Left lung (tissue), 10 donors: ENCODE data around the gene GOSR2. TPM values are rescaled to one million over a fixed set of nuclear protein-coding genes. Genes with fewer than 3 reads are reported as not detected.

ENCODE experiments used
- ATAC-seq: fragments of 200-7000 bp; cut with Tn5 transposase; one replicate; pipeline ENCODE4 v1.9.1; 2020; ENCODE audit warnings: moderate library complexity
- DNase-seq, 4 donors: peaks; one replicate each; pipeline ENCODE4 v3.0.0-alpha.2; 2013 to 2020
- H3K27ac ChIP-seq, 2 donors: fragments of 200-600 bp; sonication (generic) in 1 of 2; one replicate each; pipeline versions ENCODE4 v1.5.0 to v1.8.0; 2020 to 2021
- H3K27me3 ChIP-seq, 2 donors: fragments of 200-600 bp; sonication (generic) in 1 of 2; one replicate each; pipeline versions ENCODE4 v1.5.0 to v1.8.0; 2020 to 2021
- H3K36me3 ChIP-seq, 2 donors: fragments of 200-600 bp; sonication (generic) in 1 of 2; one replicate each; pipeline versions ENCODE4 v1.5.0 to v1.8.0; 2020 to 2021
- H3K4me1 ChIP-seq, 2 donors: fragments of 200-600 bp; one replicate each; pipeline ENCODE4 v1.8.0; 2021
- H3K4me3 ChIP-seq, 2 donors: fragments of 200-600 bp; sonication (generic) in 1 of 2; one replicate each; pipeline versions ENCODE4 v1.5.0 to v1.8.0; 2020 to 2021; ENCODE audit warnings: mild to moderate bottlenecking in 1 of 2
- H3K9me3 ChIP-seq, 2 donors: fragments of 200-600 bp; sonication (generic) in 1 of 2; one replicate each; pipeline versions ENCODE4 v1.5.0 to v1.8.0; 2020 to 2021
- intact Hi-C, 2 donors: fragments of 100-400 bp; cut with DNase I; formaldehyde crosslinking; loops; one replicate each; pipeline versions ENCODE4 v1.11.2 to v1.14.2; 2022
- polyA plus RNA-seq, 6 donors: library from polyadenylated mRNA; unstranded; fragments of 120-200 nt; gene quantifications; one replicate each; pipeline ENCODE4 v1.2.1, GENCODE V29; 2013; ENCODE audit not compliant: insufficient read length in 6 of 6
- total RNA-seq, 2 donors: library from RNA; stranded (reverse); fragmentation: NEBNext Ultra II Directional; extraction: Animal tissue kit (Norgen Biotek cat#: 25700); gene quantifications; one replicate each; pipeline ENCODE4 v1.2.1, GENCODE V29; 2021
- TF ChIP-seq, protein P1 (sequence below), 2 donors: fragments of 200-600 bp; sonication (generic) in 1 of 2; IDR thresholded peaks; one replicate each; pipeline versions ENCODE4 v1.5.0 to v1.8.0; 2021; ENCODE audit warnings: antibody characterized with exemption in 2 of 2
- donor health status: DM: no; HTN: yes; CAD: no.
- donor health status: DM: no; HTN: no; CAD: no.

Gene GOSR2
- total and polyA plus RNA-seq, 8 donors, result 42.5 to 67.4 (median 47.6) TPM

DNA sequence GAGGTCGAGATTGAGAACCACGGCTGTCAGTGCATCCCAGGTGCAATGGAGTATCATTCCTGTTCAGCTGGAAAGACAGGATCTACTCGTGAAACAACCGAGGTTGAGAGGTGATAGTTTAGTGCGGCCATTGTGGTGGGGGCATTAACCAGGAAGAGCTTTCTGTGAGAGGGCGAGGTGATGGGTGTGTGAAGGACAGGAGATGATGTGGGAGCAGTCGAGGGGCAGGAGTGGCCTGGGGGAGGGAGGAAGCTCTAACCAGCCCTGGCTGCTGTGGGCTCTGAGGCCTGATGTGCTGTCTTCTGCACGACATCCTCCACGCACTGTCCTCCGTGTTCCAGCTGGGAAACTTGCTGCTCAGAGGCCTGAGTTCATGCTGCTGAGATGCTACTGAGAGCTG, 22.0 kb downstream of the GOSR2 start:
- H3K27ac ChIP-seq, result no peak overlapping the region
- no peak for ATAC-seq
- intact Hi-C loops, result loop anchor here in 1 of 2 donors (10.0 kb wide), 1 partner anchor 50 kb away; no protein-coding TSS in a partner anchor
- peaks cover 0 to 11% of the 10 kb centered on the region in 2 donors for H3K27me3 ChIP-seq
- no peak for DNase-seq
- no peaks in the 10 kb centered on the region for H3K9me3 ChIP-seq
- H3K4me1 ChIP-seq, result peaks cover 6 to 17% of the 10 kb centered on the region in 2 donors
- peaks cover 0 to 16% of the 10 kb centered on the region in 2 donors for H3K36me3 ChIP-seq
- TF ChIP-seq, protein P1, sequence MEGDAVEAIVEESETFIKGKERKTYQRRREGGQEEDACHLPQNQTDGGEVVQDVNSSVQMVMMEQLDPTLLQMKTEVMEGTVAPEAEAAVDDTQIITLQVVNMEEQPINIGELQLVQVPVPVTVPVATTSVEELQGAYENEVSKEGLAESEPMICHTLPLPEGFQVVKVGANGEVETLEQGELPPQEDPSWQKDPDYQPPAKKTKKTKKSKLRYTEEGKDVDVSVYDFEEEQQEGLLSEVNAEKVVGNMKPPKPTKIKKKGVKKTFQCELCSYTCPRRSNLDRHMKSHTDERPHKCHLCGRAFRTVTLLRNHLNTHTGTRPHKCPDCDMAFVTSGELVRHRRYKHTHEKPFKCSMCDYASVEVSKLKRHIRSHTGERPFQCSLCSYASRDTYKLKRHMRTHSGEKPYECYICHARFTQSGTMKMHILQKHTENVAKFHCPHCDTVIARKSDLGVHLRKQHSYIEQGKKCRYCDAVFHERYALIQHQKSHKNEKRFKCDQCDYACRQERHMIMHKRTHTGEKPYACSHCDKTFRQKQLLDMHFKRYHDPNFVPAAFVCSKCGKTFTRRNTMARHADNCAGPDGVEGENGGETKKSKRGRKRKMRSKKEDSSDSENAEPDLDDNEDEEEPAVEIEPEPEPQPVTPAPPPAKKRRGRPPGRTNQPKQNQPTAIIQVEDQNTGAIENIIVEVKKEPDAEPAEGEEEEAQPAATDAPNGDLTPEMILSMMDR (IDR thresholded peaks at IDR 0.05), result no peak
- no peak overlapping the region for H3K4me3 ChIP-seq

DNA sequence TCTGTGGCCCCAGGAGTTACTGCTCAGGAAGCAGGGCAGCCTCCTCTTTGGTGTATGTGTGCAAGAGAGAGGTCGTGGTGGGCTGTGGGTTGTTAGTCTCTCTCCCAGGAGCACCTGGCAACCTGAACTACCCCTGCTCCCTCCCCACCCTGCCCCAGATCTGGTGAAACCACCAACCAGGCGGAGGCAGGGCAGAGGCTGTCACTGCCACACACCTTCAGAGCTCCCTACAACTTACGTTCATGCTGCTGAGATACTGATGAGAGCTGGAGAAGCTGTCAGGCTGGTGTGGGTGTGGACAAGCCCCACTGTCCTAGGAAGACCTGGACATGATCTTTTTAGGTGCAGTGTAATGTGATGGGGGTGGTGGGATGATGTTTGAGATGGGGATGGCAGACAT, 24.3 kb downstream of the GOSR2 start:
- ATAC-seq, result no peak
- no peaks in the 10 kb centered on the region for H3K9me3 ChIP-seq
- no peak overlapping the region for H3K4me3 ChIP-seq
- intact Hi-C loops, result loop anchor here in 1 of 2 donors (10.0 kb wide), 1 partner anchor 48 kb away; no protein-coding TSS in a partner anchor
- H3K27ac ChIP-seq, result no peak overlapping the region
- TF ChIP-seq, protein P1 (IDR thresholded peaks at IDR 0.05), result no peak
- H3K36me3 ChIP-seq, result no peaks in the 10 kb centered on the region
- peaks cover 0 to 11% of the 10 kb centered on the region in 2 donors for H3K27me3 ChIP-seq
- no peak for DNase-seq
- H3K4me1 ChIP-seq, result peaks cover 6 to 17% of the 10 kb centered on the region in 2 donors

DNA sequence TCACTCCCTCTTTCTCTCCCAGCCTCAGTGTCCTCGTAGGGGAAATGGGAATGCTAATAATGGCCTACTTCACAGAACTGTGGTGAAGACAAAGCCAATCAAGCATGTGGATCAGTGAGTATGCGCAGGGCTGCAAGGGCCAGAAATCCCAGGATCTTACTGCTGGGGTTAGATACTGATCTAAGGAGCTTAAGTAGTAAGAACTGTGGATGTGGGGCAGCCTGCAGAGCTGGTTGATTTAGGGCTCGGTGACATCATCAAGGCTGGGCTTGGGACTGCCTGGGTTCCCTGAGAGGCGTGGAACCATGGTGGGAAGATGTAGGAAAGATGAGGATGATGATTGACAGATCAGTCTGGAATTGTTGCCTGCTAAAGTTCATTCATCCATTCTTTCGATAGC, 25.6 kb downstream of the GOSR2 start:
- ATAC-seq, result no peak
- Histone ChIP-seq H3K4me1 (peaks cover 4 to 9% of the 10 kb centered on the region in 2 donors), H3K9me3 (no peaks in the 10 kb centered on the region), H3K36me3 (no peaks in the 10 kb centered on the region), H3K27me3 (peaks cover 0 to 6% of the 10 kb centered on the region in 2 donors), H3K4me3 (no peak overlapping the region), H3K27ac (no peak overlapping the region)
- TF ChIP-seq, protein P1 (IDR thresholded peaks at IDR 0.05), result no peak
- no peak for DNase-seq
- intact Hi-C loops, result loop anchor here in 1 of 2 donors (10.0 kb wide), 1 partner anchor 46 kb away; no protein-coding TSS in a partner anchor

DNA sequence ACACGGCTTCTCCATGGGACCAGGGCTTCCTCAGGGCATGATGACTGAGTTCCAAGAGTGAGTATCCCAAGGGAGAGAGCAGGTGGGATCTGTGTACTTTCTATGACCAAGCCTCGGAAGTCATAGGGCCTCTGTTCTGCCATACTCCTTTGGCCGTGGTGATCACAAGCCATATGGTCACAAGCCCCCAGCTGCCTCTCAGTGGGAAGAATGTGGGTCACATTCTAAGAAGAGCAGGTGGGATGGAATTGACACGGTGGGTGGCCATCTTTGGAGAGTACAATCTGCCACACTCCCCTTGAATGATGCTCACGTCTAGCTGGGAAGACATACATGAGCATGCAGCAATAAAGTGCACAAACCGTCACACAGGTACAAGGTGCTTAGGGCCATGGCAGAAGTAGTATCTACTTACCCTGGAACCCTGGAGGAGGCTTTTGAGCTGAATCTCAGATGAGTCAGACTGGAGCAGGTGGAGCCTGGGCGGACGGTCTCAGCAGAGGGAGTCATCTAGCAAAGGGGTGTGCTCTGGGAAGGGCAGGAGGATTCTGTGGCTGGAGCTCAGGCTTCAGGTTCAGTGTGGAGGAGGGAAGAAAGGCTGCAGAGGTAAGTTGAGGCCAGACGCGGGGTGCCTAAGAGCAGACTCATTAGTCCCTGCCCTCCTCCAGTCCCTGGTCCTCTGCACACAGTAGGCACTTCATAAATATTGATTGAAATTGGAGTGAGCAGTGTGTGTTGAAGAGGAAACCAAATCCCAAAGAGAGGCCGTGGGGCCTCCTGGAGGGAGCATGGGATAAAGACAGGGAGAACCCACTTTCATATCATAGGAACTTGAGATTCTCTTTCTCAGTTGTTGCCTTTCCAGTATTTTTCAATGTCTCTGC, 26.6 kb downstream of the GOSR2 start:
- Histone ChIP-seq H3K9me3 (no peaks in the 10 kb centered on the region), H3K27ac (no peak overlapping the region), H3K27me3 (no peaks in the 10 kb centered on the region), H3K36me3 (no peaks in the 10 kb centered on the region), H3K4me3 (no peak overlapping the region), H3K4me1 (no peaks in the 10 kb centered on the region)
- DNase-seq (no peak), ATAC-seq (no peak)
- intact Hi-C loops, result loop anchor here in 1 of 2 donors (10.0 kb wide), 1 partner anchor 45 kb away; no protein-coding TSS in a partner anchor
- TF ChIP-seq, protein P1 (IDR thresholded peaks at IDR 0.05), result no peak

DNA sequence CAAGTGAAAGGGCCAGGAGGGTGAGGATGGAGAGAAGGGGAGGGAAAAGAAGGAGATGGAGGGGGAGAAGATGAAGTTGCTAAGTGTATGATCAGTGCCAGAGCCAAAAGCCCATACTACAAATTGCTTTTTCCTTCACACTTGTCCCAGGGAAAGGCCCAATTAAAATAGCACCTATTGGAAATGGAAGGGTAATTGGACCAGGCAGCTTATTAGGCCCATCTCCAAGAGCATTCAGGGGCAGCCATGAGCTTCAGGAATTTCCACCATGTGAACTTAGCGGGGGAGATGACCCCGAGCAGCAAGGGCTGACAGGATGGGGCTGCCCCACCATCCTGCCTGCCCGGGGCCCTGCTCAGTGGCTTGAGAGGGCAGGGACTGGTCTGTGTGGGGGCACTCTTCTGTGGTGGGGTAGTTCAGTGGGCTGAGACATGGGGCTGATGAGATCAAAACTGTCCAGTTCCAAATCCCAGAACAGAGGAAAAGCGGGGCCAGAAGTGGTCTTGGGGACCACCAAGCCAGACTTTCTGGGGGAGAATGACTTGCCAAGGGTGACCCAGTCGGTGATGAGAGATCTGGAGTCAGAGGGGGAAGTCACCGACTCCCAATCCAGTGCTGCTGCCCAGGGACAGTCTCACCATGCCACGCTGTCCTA, 27.5 kb downstream of the GOSR2 start:
- no peaks in the 10 kb centered on the region for H3K27me3 ChIP-seq
- TF ChIP-seq, protein P1 (IDR thresholded peaks at IDR 0.05), result no peak
- ATAC-seq (no peak), DNase-seq (no peak)
- H3K4me3 ChIP-seq, result no peak overlapping the region
- H3K36me3 ChIP-seq, result no peaks in the 10 kb centered on the region
- no peak overlapping the region for H3K27ac ChIP-seq
- H3K4me1 ChIP-seq, result no peaks in the 10 kb centered on the region
- H3K9me3 ChIP-seq, result no peaks in the 10 kb centered on the region
- intact Hi-C loops, result no loop called here
